Measurements from ENCODE around the gene MYH15. TPM values are rescaled to one million over a fixed set of nuclear protein-coding genes. Genes with fewer than 3 reads are reported as not detected.
A peak's percentile ranks its signal among the peaks of the same experiment; 100 is the strongest.

Gene MYH15
- total and polyA plus RNA-seq, 2 of the 4 experiments (the other 2 are of a cell fraction) = 0.10 to 0.36 TPM

DNA sequence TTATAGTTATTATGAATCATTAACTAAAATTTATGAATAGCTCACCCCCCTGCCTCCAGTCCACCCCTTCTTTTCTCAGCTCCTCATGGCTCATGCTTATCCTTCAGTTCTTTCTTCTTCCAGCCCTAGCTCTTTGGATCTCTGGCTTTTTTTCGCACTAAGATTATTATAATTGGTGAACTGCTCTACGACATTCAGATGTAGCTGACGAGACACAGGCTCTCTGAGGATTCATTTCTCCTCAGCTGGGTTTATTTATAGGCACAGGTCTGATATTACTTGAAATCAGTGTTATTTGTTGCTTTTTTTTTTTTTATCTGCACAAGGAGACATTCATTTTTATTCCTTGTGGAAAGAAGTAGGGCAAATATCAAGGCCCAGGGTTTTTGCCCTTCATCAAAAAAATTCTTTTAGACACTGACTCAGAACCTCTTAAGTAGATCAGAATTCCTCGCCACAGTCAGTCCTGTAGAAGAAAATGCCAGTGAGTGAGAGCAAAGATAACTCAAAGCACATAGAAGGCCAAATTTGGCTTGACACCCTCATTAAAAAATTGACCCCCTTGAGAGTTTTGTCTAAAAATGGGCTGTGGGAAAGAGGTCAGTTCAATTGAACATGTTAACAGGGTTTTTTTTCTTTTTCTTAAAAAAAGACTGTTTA is 106.6 kb downstream of the MYH15 start:
- dilution Hi-C loops (cut with HindIII; ENCODE audit: low sequenced_read_pairs, unreplicated experiment) = no loop called here
- Histone ChIP-seq H3K4ac (ENCODE audit: low read depth, low read length) (no peak overlapping the region), H4K8ac (ENCODE audit: low read depth in 2 of 2, low read length in 2 of 2) (no peak overlapping the region), H3K4me3 (ENCODE audit: insufficient read depth, low read depth, low read length) (no peak overlapping the region), H4K5ac (ENCODE audit: low read depth, low read length) (no peak overlapping the region), H2BK20ac (ENCODE audit: low read depth, low read length) (no peak overlapping the region), H4K20me1 (ENCODE audit: insufficient read depth, low read length) (no peaks in the 10 kb centered on the region), H3K9me3 (ENCODE audit: control insufficient read depth, insufficient read depth, low read length) (no peaks in the 10 kb centered on the region), H3K27me3 (ENCODE audit: control insufficient read depth, insufficient read depth, low read length) (no peaks in the 10 kb centered on the region), H3K9me1 (ENCODE audit: insufficient read depth, low read length) (no peaks in the 10 kb centered on the region), H3K9ac (ENCODE audit: low read depth, low read length) (no peak overlapping the region), H3K18ac (ENCODE audit: low read depth, low read length) (no peak overlapping the region), H2BK15ac (ENCODE audit: low read depth, low read length) (no peak overlapping the region), H3K4me1 (ENCODE audit: control insufficient read depth, insufficient read depth, low read length) (no peaks in the 10 kb centered on the region), H2AK9ac (replicated peaks; ENCODE audit: low read depth, low read length, poor library complexity) (no peak overlapping the region), H2AK5ac (ENCODE audit: low read depth, low read length) (no peak overlapping the region), H3K56ac (ENCODE audit: extremely low read depth, insufficient read depth, low read length) (no peak overlapping the region), H2BK5ac (ENCODE audit: low read depth, low read length, poor library complexity, severe bottlenecking) (no peak overlapping the region), H3K14ac (replicated peaks; ENCODE audit: low read depth, low read length) (no peak overlapping the region), H4K91ac (ENCODE audit: insufficient read depth, low read depth, low read length) (no peak overlapping the region), H3K79me1 (ENCODE audit: low read depth in 1 of 2, low read length in 2 of 2) (no peaks in the 10 kb centered on the region), H2BK120ac (ENCODE audit: low read depth, low read length) (no peak overlapping the region), H3K4me2 (ENCODE audit: low read depth, low read length) (no peak overlapping the region), H3K27ac (ENCODE audit: insufficient read depth, low read length) (no peak overlapping the region), H3K23ac (ENCODE audit: low read depth, low read length) (no peak overlapping the region), H2AFZ (replicated peaks; ENCODE audit: low read length, poor library complexity) (no peak overlapping the region), H3K36me3 (ENCODE audit: control insufficient read depth, insufficient read depth, low read length) (no peaks in the 10 kb centered on the region)
- TF ChIP-seq BHLHE40 (IDR thresholded peaks at IDR 0.05; ENCODE audit: low read depth, low read length) = no peak
- no peak for TF ChIP-seq MAFK (IDR thresholded peaks at IDR 0.05; ENCODE audit: low read depth, low read length)
- TF ChIP-seq RAD21 (IDR thresholded peaks at IDR 0.05; ENCODE audit: low read length) = no peak
- TF ChIP-seq, protein P1, sequence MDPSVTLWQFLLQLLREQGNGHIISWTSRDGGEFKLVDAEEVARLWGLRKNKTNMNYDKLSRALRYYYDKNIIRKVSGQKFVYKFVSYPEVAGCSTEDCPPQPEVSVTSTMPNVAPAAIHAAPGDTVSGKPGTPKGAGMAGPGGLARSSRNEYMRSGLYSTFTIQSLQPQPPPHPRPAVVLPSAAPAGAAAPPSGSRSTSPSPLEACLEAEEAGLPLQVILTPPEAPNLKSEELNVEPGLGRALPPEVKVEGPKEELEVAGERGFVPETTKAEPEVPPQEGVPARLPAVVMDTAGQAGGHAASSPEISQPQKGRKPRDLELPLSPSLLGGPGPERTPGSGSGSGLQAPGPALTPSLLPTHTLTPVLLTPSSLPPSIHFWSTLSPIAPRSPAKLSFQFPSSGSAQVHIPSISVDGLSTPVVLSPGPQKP (IDR thresholded peaks at IDR 0.05; ENCODE audit: borderline replicate concordance, low read depth, low read length) = no peak
- no peak for TF ChIP-seq RFX5 (IDR thresholded peaks at IDR 0.05; ENCODE audit: low read depth, low read length)
- TF ChIP-seq SMC3 (IDR thresholded peaks at IDR 0.05; ENCODE audit: low read depth, low read length) = no peak
- no peak for TF ChIP-seq MAZ (IDR thresholded peaks at IDR 0.05; ENCODE audit: borderline replicate concordance, low read depth, low read length)
- TF ChIP-seq, protein P2, sequence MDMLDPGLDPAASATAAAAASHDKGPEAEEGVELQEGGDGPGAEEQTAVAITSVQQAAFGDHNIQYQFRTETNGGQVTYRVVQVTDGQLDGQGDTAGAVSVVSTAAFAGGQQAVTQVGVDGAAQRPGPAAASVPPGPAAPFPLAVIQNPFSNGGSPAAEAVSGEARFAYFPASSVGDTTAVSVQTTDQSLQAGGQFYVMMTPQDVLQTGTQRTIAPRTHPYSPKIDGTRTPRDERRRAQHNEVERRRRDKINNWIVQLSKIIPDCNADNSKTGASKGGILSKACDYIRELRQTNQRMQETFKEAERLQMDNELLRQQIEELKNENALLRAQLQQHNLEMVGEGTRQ (IDR thresholded peaks at IDR 0.05; ENCODE audit: low read depth, low read length) = no peak
- no peak for TF ChIP-seq RCOR1 (IDR thresholded peaks at IDR 0.05; ENCODE audit: insufficient replicate concordance, low read length)
- TF ChIP-seq MXI1 (IDR thresholded peaks at IDR 0.05; ENCODE audit: borderline replicate concordance, low read depth, low read length) = no peak
- TF ChIP-seq CTCF (conservative IDR thresholded peaks at IDR 0.05; ENCODE audit: low read depth, low read length) = no peak
- TF ChIP-seq CEBPB (IDR thresholded peaks at IDR 0.05; ENCODE audit: low read depth, low read length) = no peak
- TF ChIP-seq NFE2L2 (IDR thresholded peaks at IDR 0.05; ENCODE audit: low read depth, low read length) = no peak
- no peak for TF ChIP-seq CHD1 (IDR thresholded peaks at IDR 0.05; ENCODE audit: low read depth, low read length)
- CTCF ChIA-PET = no interaction called here
- ATAC-seq (ENCODE audit: low read depth) (no peak), DNase-seq (peak; percentile 19)
- BruUV-seq (replicated peaks) = no TSS peak
- POLR2A ChIA-PET (ENCODE audit: unreplicated experiment) = no interaction called here
- no CpG with 5 or more reads among the region's 4 CpGs for WGBS, 2 experiments (ENCODE audit: extremely low coverage in 2 of 2, insufficient read length in 1 of 2)
- intact Hi-C loops (cut with micrococcal nuclease) = loop anchor here (10.0 kb wide), 3 partner anchors 249 to 649 kb away; no protein-coding TSS in a partner anchor
- in situ Hi-C loops (cut with MboI; ENCODE audit: low sequenced_read_pairs) = no loop called here

Measured in IMR-90 (cell line).